ENCODE data around the gene TTC4.

- no peak for TF ChIP-seq POLR2A (IDR thresholded peaks at IDR 0.05)
- TF ChIP-seq CTCF (IDR thresholded peaks at IDR 0.05) = no peak
Observed at GRCh38 chr1:54772951-54773350, 57.3 kb downstream of the TTC4 start.
